Liver (tissue), 9 donors: ENCODE measurements around the gene FURIN. TPM values are rescaled to one million over a fixed set of nuclear protein-coding genes. Genes with fewer than 3 reads are reported as not detected.

Experiments used
- DNase-seq: peaks from one replicate; pipeline ENCODE4 v3.0.0-alpha.2; 2017; ENCODE audit warnings: low spot score
- H3K27ac ChIP-seq, 2 donors: one replicate each; pipeline ENCODE4 v1.7.0; 2013; ENCODE audit warnings: inconsistent platforms in 2 of 2, low read length in 2 of 2, control low read depth in 1 of 2, low read depth in 1 of 2, mild to moderate bottlenecking in 1 of 2
- H3K27me3 ChIP-seq, 4 donors: one replicate each; pipeline versions ENCODE4 v1.6.1 to v1.7.0; 2013; ENCODE audit warnings: low read length in 3 of 4, inconsistent platforms in 1 of 4, mild to moderate bottlenecking in 1 of 4, moderate library complexity in 1 of 4; ENCODE audit not compliant: control insufficient read depth in 4 of 4, insufficient read depth in 4 of 4
- H3K36me3 ChIP-seq, 4 donors: one replicate each; pipeline versions ENCODE4 v1.6.1 to v1.7.0; 2013; ENCODE audit warnings: low read length in 3 of 4, mild to moderate bottlenecking in 3 of 4, low read depth in 1 of 4, moderate library complexity in 1 of 4; ENCODE audit not compliant: control insufficient read depth in 4 of 4, insufficient read depth in 3 of 4
- H3K4me1 ChIP-seq, 4 donors: one replicate each; pipeline versions ENCODE4 v1.6.1 to v1.7.0; 2013; ENCODE audit warnings: low read length in 3 of 4, mild to moderate bottlenecking in 3 of 4, moderate library complexity in 1 of 4; ENCODE audit not compliant: control insufficient read depth in 4 of 4, insufficient read depth in 4 of 4
- H3K4me3 ChIP-seq, 3 donors: one replicate each; pipeline versions ENCODE4 v1.6.1 to v1.7.0; 2013; ENCODE audit warnings: low read length in 3 of 3, control low read depth in 1 of 3, low read depth in 1 of 3, mild to moderate bottlenecking in 1 of 3
- H3K9ac ChIP-seq, 2 donors: one replicate each; pipeline ENCODE4 v1.7.0; 2013; ENCODE audit warnings: low read length in 2 of 2, mild to moderate bottlenecking in 2 of 2, moderate library complexity in 2 of 2, control low read depth in 1 of 2, low read depth in 1 of 2
- H3K9me3 ChIP-seq, 4 donors: one replicate each; pipeline versions ENCODE4 v1.6.1 to v1.7.0; 2013; ENCODE audit warnings: low read length in 3 of 4; ENCODE audit not compliant: control insufficient read depth in 4 of 4
- EGR1 ChIP-seq, 2 donors: IDR thresholded peaks; 2 replicates each; pipeline ENCODE4 v1.6.1; 2016 to 2018; ENCODE audit warnings: antibody characterized with exemption in 2 of 2, low read depth in 2 of 2
- FOXA2 ChIP-seq: IDR thresholded peaks from 2 replicates; pipeline ENCODE4 v1.6.1; 2016; ENCODE audit warnings: antibody characterized with exemption
- GABPA ChIP-seq, 2 donors: IDR thresholded peaks in 1 of 2; conservative IDR thresholded peaks in 1 of 2; 2 replicates each; pipeline ENCODE4 v1.6.1; 2016; ENCODE audit warnings: antibody characterized with exemption in 2 of 2, mild to moderate bottlenecking in 1 of 2, moderate library complexity in 1 of 2
- HNF4A ChIP-seq, 2 donors: conservative IDR thresholded peaks; 2 replicates each; pipeline ENCODE4 v1.6.1; 2016; ENCODE audit warnings: antibody characterized with exemption in 2 of 2, mild to moderate bottlenecking in 2 of 2
- HNF4G ChIP-seq: IDR thresholded peaks from 2 replicates; pipeline ENCODE4 v1.6.1; 2016; ENCODE audit warnings: antibody characterized with exemption
- JUND ChIP-seq, 2 donors: IDR thresholded peaks; 2 replicates each; pipeline ENCODE4 v1.6.1; 2016; ENCODE audit warnings: antibody characterized with exemption in 2 of 2
- NR2F2 ChIP-seq: IDR thresholded peaks from 2 replicates; pipeline ENCODE4 v1.6.1; 2016; ENCODE audit warnings: antibody characterized with exemption
- RAD21 ChIP-seq, 2 donors: IDR thresholded peaks; 2 replicates each; pipeline ENCODE4 v1.6.1; 2016; ENCODE audit warnings: antibody characterized with exemption in 2 of 2, mild to moderate bottlenecking in 2 of 2
- RXRA ChIP-seq, 2 donors: IDR thresholded peaks; 2 replicates each; pipeline ENCODE4 v1.6.1; 2017 to 2018; ENCODE audit warnings: antibody characterized with exemption in 2 of 2, mild to moderate bottlenecking in 1 of 2
- TAF1 ChIP-seq: conservative IDR thresholded peaks from 2 replicates; pipeline ENCODE4 v1.6.1; 2016; ENCODE audit warnings: antibody characterized with exemption, mild to moderate bottlenecking
- YY1 ChIP-seq: IDR thresholded peaks from 2 replicates; pipeline ENCODE4 v1.6.1; 2016; ENCODE audit warnings: antibody characterized with exemption, mild to moderate bottlenecking
- WGBS: extraction: QIAGEN DNeasy Blood & Tissue Kit; methylation state at CpG from one replicate; pipeline ENCODE4 v1.1.7; 2013; 5-methylcytosine and 5-hydroxymethylcytosine counted together
- polyA plus RNA-seq, 2 donors: library from polyadenylated mRNA; stranded (reverse) in 1 of 2; unstranded in 1 of 2; fragments of 200-250 nt in 1 of 2; fragments of >200 nt in 1 of 2; fragmentation: Nextera tagmentation in 1 of 2; extraction: Ambion mirVana in 1 of 2; gene quantifications; one replicate each; pipeline versions ENCODE4 v1.2.1 to v1.2.3, GENCODE V29; 2013 to 2015
- total RNA-seq, 2 donors: library from RNA; depleted of rRNA; stranded (reverse); fragments of >200 nt; gene quantifications; one replicate each; pipeline ENCODE4 v1.2.3, GENCODE V29; 2014
- TF ChIP-seq, protein P1 (sequence below): IDR thresholded peaks from 2 replicates; pipeline ENCODE4 v1.6.1; 2016; ENCODE audit warnings: antibody characterized with exemption
- TF ChIP-seq, protein P2 (sequence below): IDR thresholded peaks from 2 replicates; pipeline ENCODE4 v1.6.1; 2016; ENCODE audit warnings: antibody characterized with exemption
- TF ChIP-seq, protein P3 (sequence below): fragments of 150-350 bp; IDR thresholded peaks from 2 replicates; pipeline ENCODE4 v1.5.1; 2017; ENCODE audit warnings: improper control_type of control experiment, low read depth, low read length; ENCODE audit not compliant: missing input control
- TF ChIP-seq, protein P4 (sequence below): IDR thresholded peaks from 2 replicates; pipeline ENCODE4 v1.6.1; 2016; ENCODE audit warnings: antibody characterized with exemption, mild to moderate bottlenecking
- TF ChIP-seq, protein P5 (sequence below): IDR thresholded peaks from 2 replicates; pipeline ENCODE4 v1.6.1; 2016; ENCODE audit warnings: antibody characterized with exemption
- donor health status: healthy.
- donor health status: healthy.
- donor health status: healthy.
- donor health status: healthy.
- donor health status: healthy.

Gene FURIN
- total and polyA plus RNA-seq, 4 donors: 102 to 258 (median 164) TPM

DNA sequence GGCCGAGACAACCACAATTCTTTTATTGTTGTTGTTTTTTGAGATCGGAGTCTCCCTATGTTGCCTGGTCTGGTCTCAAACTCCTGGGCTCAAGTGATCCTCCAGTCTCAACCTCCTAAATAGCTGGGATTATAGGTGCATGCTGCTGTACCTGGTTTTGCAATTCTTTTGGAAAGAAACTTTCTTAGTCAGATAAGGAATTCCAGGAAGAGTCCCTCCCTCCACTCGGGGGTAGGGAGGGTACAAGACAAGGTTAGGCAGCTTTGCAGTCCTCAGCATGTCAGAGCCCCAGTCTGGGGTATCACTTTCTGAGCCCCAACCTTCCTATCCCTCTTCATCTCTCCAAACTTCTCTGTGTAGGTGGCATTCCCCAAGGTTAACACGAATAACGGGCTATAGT is 33.8 kb upstream of the FURIN start:
- no peak overlapping the region for H3K27ac ChIP-seq
- no peak overlapping the region for H3K4me3 ChIP-seq
- no peak overlapping the region for H3K9ac ChIP-seq
- no peak for DNase-seq
- 77% methylated on average over 5 of the region's 5 CpGs for WGBS
- H3K9me3 ChIP-seq: no peaks in the 10 kb centered on the region
- no peaks in the 10 kb centered on the region for H3K4me1 ChIP-seq
- no peaks in the 10 kb centered on the region for H3K36me3 ChIP-seq
- TF ChIP-seq, protein P1, sequence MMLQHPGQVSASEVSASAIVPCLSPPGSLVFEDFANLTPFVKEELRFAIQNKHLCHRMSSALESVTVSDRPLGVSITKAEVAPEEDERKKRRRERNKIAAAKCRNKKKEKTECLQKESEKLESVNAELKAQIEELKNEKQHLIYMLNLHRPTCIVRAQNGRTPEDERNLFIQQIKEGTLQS: no peak
- TF ChIP-seq RAD21 (IDR thresholded peaks at IDR 0.05) (no peak), TAF1 (no peak), YY1 (no peak), NR2F2 (no peak), FOXA2 (no peak), HNF4A (conservative IDR thresholded peaks at IDR 0.05) (no peak), GABPA (IDR thresholded peaks at IDR 0.05 in 1 of 2, conservative IDR thresholded peaks at IDR 0.05 in 1 of 2) (no peak), RXRA (IDR thresholded peaks at IDR 0.05) (no peak), HNF4G (no peak), JUND (IDR thresholded peaks at IDR 0.05) (no peak), EGR1 (IDR thresholded peaks at IDR 0.05; ENCODE audit: low read depth in 2 of 2) (no peak)
- TF ChIP-seq, protein P2, sequence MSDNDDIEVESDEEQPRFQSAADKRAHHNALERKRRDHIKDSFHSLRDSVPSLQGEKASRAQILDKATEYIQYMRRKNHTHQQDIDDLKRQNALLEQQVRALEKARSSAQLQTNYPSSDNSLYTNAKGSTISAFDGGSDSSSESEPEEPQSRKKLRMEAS: no peak
- TF ChIP-seq, protein P3, sequence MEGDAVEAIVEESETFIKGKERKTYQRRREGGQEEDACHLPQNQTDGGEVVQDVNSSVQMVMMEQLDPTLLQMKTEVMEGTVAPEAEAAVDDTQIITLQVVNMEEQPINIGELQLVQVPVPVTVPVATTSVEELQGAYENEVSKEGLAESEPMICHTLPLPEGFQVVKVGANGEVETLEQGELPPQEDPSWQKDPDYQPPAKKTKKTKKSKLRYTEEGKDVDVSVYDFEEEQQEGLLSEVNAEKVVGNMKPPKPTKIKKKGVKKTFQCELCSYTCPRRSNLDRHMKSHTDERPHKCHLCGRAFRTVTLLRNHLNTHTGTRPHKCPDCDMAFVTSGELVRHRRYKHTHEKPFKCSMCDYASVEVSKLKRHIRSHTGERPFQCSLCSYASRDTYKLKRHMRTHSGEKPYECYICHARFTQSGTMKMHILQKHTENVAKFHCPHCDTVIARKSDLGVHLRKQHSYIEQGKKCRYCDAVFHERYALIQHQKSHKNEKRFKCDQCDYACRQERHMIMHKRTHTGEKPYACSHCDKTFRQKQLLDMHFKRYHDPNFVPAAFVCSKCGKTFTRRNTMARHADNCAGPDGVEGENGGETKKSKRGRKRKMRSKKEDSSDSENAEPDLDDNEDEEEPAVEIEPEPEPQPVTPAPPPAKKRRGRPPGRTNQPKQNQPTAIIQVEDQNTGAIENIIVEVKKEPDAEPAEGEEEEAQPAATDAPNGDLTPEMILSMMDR: no peak
- TF ChIP-seq, protein P4, sequence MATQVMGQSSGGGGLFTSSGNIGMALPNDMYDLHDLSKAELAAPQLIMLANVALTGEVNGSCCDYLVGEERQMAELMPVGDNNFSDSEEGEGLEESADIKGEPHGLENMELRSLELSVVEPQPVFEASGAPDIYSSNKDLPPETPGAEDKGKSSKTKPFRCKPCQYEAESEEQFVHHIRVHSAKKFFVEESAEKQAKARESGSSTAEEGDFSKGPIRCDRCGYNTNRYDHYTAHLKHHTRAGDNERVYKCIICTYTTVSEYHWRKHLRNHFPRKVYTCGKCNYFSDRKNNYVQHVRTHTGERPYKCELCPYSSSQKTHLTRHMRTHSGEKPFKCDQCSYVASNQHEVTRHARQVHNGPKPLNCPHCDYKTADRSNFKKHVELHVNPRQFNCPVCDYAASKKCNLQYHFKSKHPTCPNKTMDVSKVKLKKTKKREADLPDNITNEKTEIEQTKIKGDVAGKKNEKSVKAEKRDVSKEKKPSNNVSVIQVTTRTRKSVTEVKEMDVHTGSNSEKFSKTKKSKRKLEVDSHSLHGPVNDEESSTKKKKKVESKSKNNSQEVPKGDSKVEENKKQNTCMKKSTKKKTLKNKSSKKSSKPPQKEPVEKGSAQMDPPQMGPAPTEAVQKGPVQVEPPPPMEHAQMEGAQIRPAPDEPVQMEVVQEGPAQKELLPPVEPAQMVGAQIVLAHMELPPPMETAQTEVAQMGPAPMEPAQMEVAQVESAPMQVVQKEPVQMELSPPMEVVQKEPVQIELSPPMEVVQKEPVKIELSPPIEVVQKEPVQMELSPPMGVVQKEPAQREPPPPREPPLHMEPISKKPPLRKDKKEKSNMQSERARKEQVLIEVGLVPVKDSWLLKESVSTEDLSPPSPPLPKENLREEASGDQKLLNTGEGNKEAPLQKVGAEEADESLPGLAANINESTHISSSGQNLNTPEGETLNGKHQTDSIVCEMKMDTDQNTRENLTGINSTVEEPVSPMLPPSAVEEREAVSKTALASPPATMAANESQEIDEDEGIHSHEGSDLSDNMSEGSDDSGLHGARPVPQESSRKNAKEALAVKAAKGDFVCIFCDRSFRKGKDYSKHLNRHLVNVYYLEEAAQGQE: no peak
- TF ChIP-seq, protein P5, sequence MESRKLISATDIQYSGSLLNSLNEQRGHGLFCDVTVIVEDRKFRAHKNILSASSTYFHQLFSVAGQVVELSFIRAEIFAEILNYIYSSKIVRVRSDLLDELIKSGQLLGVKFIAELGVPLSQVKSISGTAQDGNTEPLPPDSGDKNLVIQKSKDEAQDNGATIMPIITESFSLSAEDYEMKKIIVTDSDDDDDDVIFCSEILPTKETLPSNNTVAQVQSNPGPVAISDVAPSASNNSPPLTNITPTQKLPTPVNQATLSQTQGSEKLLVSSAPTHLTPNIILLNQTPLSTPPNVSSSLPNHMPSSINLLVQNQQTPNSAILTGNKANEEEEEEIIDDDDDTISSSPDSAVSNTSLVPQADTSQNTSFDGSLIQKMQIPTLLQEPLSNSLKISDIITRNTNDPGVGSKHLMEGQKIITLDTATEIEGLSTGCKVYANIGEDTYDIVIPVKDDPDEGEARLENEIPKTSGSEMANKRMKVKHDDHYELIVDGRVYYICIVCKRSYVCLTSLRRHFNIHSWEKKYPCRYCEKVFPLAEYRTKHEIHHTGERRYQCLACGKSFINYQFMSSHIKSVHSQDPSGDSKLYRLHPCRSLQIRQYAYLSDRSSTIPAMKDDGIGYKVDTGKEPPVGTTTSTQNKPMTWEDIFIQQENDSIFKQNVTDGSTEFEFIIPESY: no peak
- no peaks in the 10 kb centered on the region for H3K27me3 ChIP-seq

DNA sequence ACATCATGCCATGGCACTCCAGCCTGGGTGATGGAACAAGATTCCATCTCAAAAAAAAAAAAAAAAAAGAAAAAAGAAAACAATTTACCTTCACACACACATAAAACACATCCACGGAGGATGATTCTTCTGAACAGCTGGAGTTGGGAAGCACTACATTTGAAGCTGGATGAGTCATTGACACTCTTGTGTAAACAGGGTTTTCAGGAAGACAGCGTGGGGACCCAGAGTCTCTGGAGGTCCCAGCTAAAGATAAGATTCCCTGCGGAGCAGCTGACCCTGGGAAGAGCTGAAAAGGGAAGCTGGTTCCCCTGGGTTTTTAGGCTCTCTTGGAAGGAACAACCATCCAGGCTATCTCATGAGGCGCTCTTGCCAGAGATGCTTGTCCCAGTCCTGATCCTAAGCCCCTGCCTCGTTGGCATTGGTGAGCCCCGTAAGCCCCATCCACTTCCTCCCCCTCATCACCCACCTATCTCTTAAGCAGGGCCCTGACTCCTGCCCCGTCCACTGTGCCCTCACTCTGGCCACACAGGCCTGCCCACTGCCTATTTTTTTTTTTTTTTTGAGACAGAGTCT is 32.0 kb upstream of the FURIN start:
- TF ChIP-seq RXRA (IDR thresholded peaks at IDR 0.05) (no peak), JUND (IDR thresholded peaks at IDR 0.05) (peak; percentile 41 to 61), EGR1 (IDR thresholded peaks at IDR 0.05; ENCODE audit: low read depth in 2 of 2) (no peak)
- TF ChIP-seq, protein P2: no peak
- 73% methylated on average over 7 of the region's 7 CpGs for WGBS

More for the DNA sequence above, 32.0 kb upstream of the FURIN start:
- H3K4me3 ChIP-seq: no peak overlapping the region
- H3K9me3 ChIP-seq: no peaks in the 10 kb centered on the region
- no peak overlapping the region for H3K9ac ChIP-seq
- no peaks in the 10 kb centered on the region for H3K36me3 ChIP-seq
- H3K27me3 ChIP-seq: no peaks in the 10 kb centered on the region
- H3K27ac ChIP-seq: no peak overlapping the region
- no peak for DNase-seq
- no peaks in the 10 kb centered on the region for H3K4me1 ChIP-seq
